Body of pancreas (tissue), 4 donors: ENCODE results near the gene GTPBP6.
"Not testable (repeated sequence)": the region's sequence is repeated elsewhere in the genome, so short reads cannot be mapped to it uniquely, and the experiment has no call there.

ENCODE experiments used
- CTCF ChIP-seq, 7 experiments: fragments of 450-650 bp in 4 of 7; fragments of 200-600 bp in 3 of 7; sonication (generic) in 3 of 7; IDR thresholded peaks; one replicate each; pipeline ENCODE4 v1.5.1; 2016 to 2019; ENCODE audit warnings: antibody characterized with exemption in 7 of 7
- POLR2A ChIP-seq, 3 donors: fragments of 450-650 bp; IDR thresholded peaks; one replicate each; pipeline ENCODE4 v1.6.1; 2016; ENCODE audit warnings: antibody characterized with exemption in 3 of 3, mild to moderate bottlenecking in 2 of 3

GRCh38 chrX:282000-282681 is 36.5 kb downstream of the GTPBP6 start:
- TF ChIP-seq POLR2A, CTCF (IDR thresholded peaks at IDR 0.05): not testable (repeated sequence)
